Astrocyte of the cerebellum (primary cell): ENCODE results near the gene NOS2.

ENCODE experiments used
- DNase-seq: peaks from one replicate; pipeline ENCODE4 v3.0.0-alpha.2; 2011; ENCODE audit warnings: low read depth
- H3K4me3 ChIP-seq: 2 replicates; pipeline ENCODE4 v1.5.1; 2011; ENCODE audit warnings: mild to moderate bottlenecking, low read depth, low read length, moderate library complexity
- in situ Hi-C: cut with HindIII; loops from 2 replicates; pipeline ENCODE4 v1.10.0; 2017; ENCODE audit warnings: low sequenced_read_pairs
- TF ChIP-seq, protein P1 (sequence below): IDR thresholded peaks from 2 replicates; pipeline ENCODE4 v1.5.1; 2012; ENCODE audit warnings: low read length, low read depth, moderate library complexity, mild to moderate bottlenecking; ENCODE audit errors: missing control alignments

Gene NOS2

DNA sequence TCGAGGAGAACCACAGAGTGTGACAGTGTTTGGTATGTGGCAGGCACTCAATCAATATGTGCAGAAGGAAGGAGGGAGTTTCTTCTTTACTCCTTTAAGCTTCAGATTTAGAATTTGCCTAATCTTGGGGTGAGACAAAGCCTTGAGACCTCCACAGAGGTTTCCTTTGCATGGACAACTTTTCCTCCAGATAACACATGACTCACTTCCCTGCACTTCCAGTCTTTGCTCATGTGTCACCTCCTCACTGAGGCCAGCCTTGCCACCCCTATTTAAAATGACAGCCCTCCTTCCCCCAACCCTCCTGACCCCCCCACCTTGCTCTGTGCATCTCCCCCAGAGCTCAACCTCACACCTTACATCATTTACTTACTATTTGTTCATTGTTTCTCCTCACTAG is 17.4 kb upstream of the NOS2 start:
- H3K4me3 ChIP-seq, result no peak overlapping the region
- TF ChIP-seq, protein P1, sequence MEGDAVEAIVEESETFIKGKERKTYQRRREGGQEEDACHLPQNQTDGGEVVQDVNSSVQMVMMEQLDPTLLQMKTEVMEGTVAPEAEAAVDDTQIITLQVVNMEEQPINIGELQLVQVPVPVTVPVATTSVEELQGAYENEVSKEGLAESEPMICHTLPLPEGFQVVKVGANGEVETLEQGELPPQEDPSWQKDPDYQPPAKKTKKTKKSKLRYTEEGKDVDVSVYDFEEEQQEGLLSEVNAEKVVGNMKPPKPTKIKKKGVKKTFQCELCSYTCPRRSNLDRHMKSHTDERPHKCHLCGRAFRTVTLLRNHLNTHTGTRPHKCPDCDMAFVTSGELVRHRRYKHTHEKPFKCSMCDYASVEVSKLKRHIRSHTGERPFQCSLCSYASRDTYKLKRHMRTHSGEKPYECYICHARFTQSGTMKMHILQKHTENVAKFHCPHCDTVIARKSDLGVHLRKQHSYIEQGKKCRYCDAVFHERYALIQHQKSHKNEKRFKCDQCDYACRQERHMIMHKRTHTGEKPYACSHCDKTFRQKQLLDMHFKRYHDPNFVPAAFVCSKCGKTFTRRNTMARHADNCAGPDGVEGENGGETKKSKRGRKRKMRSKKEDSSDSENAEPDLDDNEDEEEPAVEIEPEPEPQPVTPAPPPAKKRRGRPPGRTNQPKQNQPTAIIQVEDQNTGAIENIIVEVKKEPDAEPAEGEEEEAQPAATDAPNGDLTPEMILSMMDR, result no peak
- in situ Hi-C loops, result no loop called here
- DNase-seq, result no peak

- TF ChIP-seq, protein P1, result no peak
- H3K4me3 ChIP-seq, result no peak overlapping the region
- in situ Hi-C loops, result no loop called here
- no peak for DNase-seq
Observed at GRCh38 chr17:27816946-27817345, 16.6 kb upstream of the NOS2 start.

DNA sequence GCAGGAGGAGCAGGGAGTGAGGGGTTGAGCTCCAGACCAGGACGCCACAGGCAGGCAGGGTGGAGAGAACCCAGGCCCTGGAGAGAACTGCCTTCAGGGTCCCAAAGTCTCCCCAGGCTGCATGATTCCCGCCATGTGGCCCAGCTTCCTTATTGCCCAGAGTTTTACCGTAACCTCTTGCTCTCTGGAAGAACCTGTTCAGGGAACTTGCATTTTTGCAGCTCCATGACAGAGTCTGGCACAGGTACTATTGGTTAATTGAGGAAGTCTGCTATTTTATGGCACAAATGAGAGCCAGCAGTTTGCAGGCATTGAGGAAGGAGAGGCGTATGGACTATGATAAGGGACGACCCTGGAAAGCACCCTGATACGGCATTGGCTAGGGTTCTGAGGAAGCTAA is 11.6 kb upstream of the NOS2 start:
- DNase-seq, result no peak
- TF ChIP-seq, protein P1, result no peak
- in situ Hi-C loops, result no loop called here

DNA sequence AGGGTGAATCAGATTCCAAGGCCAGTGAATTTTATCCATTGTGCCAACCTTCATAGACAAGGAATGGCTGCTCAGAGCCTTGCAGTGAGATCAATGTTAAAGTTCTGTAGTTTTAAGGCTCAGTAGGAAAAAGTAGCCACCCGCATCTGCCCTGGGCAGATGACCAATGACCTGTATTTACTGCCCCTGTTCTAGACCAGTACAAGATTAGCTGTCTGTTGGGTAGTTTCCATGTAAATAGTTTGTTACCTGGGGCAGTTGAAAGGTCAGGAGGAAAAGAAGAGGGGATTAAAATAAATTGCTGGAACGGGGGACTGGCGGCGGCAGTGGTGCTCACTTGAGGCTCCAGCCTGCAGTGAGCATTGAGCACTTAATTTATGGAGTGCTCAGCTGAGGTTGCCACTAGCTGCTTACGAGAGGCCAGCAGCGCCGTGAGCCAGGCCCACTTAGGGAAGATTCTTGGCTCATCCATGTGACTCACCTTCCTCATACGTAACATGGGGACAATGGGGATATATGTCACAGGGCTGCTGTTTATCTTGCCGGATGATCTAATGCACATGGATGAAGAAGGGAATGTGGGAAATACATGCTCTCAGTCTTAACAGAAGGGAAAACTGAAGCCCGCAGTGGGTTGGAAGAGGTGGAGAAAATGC is 10.7 kb upstream of the NOS2 start:
- in situ Hi-C loops, result no loop called here
- H3K4me3 ChIP-seq, result no peak overlapping the region
- DNase-seq, result no peak
- TF ChIP-seq, protein P1, result no peak

More for the DNA sequence above, 11.6 kb upstream of the NOS2 start:
- H3K4me3 ChIP-seq, result no peak overlapping the region

DNA sequence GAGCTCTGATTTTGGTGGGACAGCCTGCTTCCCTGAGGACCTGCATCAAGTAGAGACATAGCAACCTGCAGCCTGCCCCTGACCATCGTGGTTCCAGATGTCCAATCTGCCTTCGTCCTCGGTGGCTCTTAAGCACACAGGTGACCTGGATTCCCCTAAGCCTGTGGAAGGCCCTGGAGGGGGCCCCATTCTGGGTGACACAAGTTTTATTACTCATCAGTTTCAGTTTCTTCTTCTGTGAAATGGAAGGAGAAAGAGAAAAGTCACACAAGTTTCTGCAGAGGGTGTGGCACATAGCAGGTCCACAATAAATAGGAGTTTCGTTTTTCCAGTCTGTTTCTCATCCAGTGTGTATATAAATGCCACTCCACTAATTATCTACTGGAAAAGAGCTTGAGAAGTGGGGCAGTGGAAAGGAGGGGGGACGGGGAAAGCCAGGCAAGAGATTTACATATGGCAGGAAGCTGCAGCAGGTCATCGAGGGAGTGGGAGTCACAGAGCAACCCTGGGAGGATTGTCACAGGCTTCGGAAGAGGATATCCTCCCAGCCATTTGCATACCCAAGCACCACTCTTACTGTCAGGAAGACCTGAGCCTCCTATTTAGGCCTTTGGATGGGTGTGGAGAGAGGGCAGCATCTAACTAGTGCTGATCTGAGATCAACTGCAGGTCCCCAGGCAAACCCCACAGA is 10.0 kb upstream of the NOS2 start:
- DNase-seq, result no peak
- TF ChIP-seq, protein P1, result no peak
- in situ Hi-C loops, result no loop called here

GRCh38 chr17:27809555-27809954 is 9.2 kb upstream of the NOS2 start:
- no peak for DNase-seq
- in situ Hi-C loops, result no loop called here
- TF ChIP-seq, protein P1, result no peak
- H3K4me3 ChIP-seq, result no peak overlapping the region

More for the DNA sequence above, 10.0 kb upstream of the NOS2 start:
- no peak overlapping the region for H3K4me3 ChIP-seq
